HepG2 (cell line): ENCODE data around the gene PPP2R2B.

ENCODE experiments used
- CAMTA2 ChIP-seq: sonication (generic); formaldehyde crosslinking; IDR thresholded peaks from 2 replicates; pipeline ENCODE4 v1.4.0; 2020; ENCODE audit warnings: mild to moderate bottlenecking, missing genetic modification reagents, borderline replicate concordance
- CBX5 ChIP-seq: sonication (generic); formaldehyde crosslinking; IDR thresholded peaks from 2 replicates; pipeline ENCODE4 v1.4.0; 2020; ENCODE audit warnings: missing genetic modification reagents, borderline replicate concordance
- CEBPB ChIP-seq: IDR thresholded peaks from 2 replicates; pipeline ENCODE4 v1.6.1; 2011; ENCODE audit warnings: low read depth, low read length, improper control_type of control experiment, borderline replicate concordance
- CEBPG ChIP-seq: IDR thresholded peaks from 2 replicates; pipeline ENCODE4 v1.6.1; 2016
- CENPT ChIP-seq: sonication (generic); formaldehyde crosslinking; IDR thresholded peaks from 2 replicates; pipeline ENCODE4 v1.8.0; 2022; ENCODE audit warnings: low read depth, mild to moderate bottlenecking, moderate library complexity, missing genetic modification reagents
- CHD2 ChIP-seq: IDR thresholded peaks from 2 replicates; pipeline ENCODE4 v1.6.1; 2011; ENCODE audit warnings: low read depth, low read length, improper control_type of control experiment
- CTCF ChIP-seq: sonication (generic); formaldehyde crosslinking; IDR thresholded peaks from 2 replicates; pipeline ENCODE4 v1.5.0; 2020; ENCODE audit warnings: mild to moderate bottlenecking, missing genetic modification reagents, moderate library complexity
- GTF2F1 ChIP-seq: fragments of 150-350 bp; IDR thresholded peaks from 2 replicates; pipeline ENCODE4 v1.6.1; 2014; ENCODE audit warnings: low read length
- POLR2A ChIP-seq, 2 experiments: IDR thresholded peaks; 2 replicates each; pipeline ENCODE4 v1.6.1; 2011; ENCODE audit warnings: low read depth in 2 of 2, low read length in 2 of 2, mild to moderate bottlenecking in 1 of 2, moderate library complexity in 1 of 2; ENCODE audit not compliant: insufficient read depth in 1 of 2
- SOX6 ChIP-seq, 2 experiments: fragments of 450-650 bp in 1 of 2; sonication (generic) in 1 of 2; formaldehyde crosslinking in 1 of 2; IDR thresholded peaks; 2 replicates each; pipeline versions ENCODE4 v1.4.0 to v1.6.1; 2017 to 2020; ENCODE audit warnings: antibody characterized with exemption in 1 of 2, mild to moderate bottlenecking in 1 of 2, missing genetic modification reagents in 1 of 2
- ZBTB39 ChIP-seq: sonication (generic); formaldehyde crosslinking; IDR thresholded peaks from 2 replicates; pipeline ENCODE4 v1.5.0; 2020; ENCODE audit warnings: missing genetic modification reagents
- ZBTB8A ChIP-seq: sonication (generic); formaldehyde crosslinking; IDR thresholded peaks from 2 replicates; pipeline ENCODE4 v1.4.0; 2020; ENCODE audit warnings: mild to moderate bottlenecking, low read depth, missing genetic modification reagents, borderline replicate concordance
- ZFYVE20 ChIP-seq: sonication (generic); formaldehyde crosslinking; IDR thresholded peaks from 2 replicates; pipeline ENCODE4 v1.8.0; 2023; ENCODE audit warnings: low read depth, mild to moderate bottlenecking, moderate library complexity, missing genetic modification reagents, borderline replicate concordance

- TF ChIP-seq CEBPG (CRISPR knock-in tag) (no peak), ZFYVE20 (CRISPR knock-in tag) (no peak), CTCF (CRISPR knock-in tag) (no peak), ZBTB8A (CRISPR knock-in tag) (no peak), GTF2F1 (no peak), POLR2A (IDR thresholded peaks at IDR 0.05; ENCODE audit: insufficient read depth in 1 of 2, low read depth in 2 of 2, low read length in 2 of 2) (no peak), CHD2 (no peak), SOX6 (IDR thresholded peaks at IDR 0.05) (no peak), SOX6 (CRISPR knock-in tag; IDR thresholded peaks at IDR 0.05) (no peak), CEBPB (no peak), CAMTA2 (no peak), CBX5 (CRISPR knock-in tag) (no peak), CENPT (CRISPR knock-in tag) (no peak), ZBTB39 (CRISPR knock-in tag) (no peak)
Observed at GRCh38 chr5:146840016-146840415, 38.5 kb downstream of the PPP2R2B start.
